ENCODE data around the gene UMODL1.

UMODL1 gene

GRCh38 chr21:42182713-42183371 is 111.7 kb downstream of the UMODL1 start:
- in situ Hi-C loops (cut with MboI; ENCODE audit: low sequenced_read_pairs), result no loop called here
- no peak for DNase-seq (ENCODE audit: low spot score in 2 of 2)
- H3K4me3 ChIP-seq, result no peak overlapping the region
- no peaks in the 10 kb centered on the region for H3K36me3 ChIP-seq (replicated peaks)
- no peaks in the 10 kb centered on the region for H3K27me3 ChIP-seq (ENCODE audit: low read depth)
- no peaks in the 10 kb centered on the region for H3K9me3 ChIP-seq
- no peaks in the 10 kb centered on the region for H3K4me1 ChIP-seq

- Histone ChIP-seq H3K4me3 (no peak overlapping the region), H3K9me3 (no peaks in the 10 kb centered on the region), H3K4me1 (no peaks in the 10 kb centered on the region), H3K36me3 (replicated peaks) (no peaks in the 10 kb centered on the region), H3K27me3 (ENCODE audit: low read depth) (no peaks in the 10 kb centered on the region)
- in situ Hi-C loops (cut with MboI; ENCODE audit: low sequenced_read_pairs), result no loop called here
- no peak for DNase-seq (ENCODE audit: low spot score in 2 of 2)
Observed at GRCh38 chr21:42183374-42184266, 112.5 kb downstream of the UMODL1 start.

GRCh38 chr21:42186591-42186990 is 115.5 kb downstream of the UMODL1 start:
- Histone ChIP-seq H3K27me3 (ENCODE audit: low read depth) (no peaks in the 10 kb centered on the region), H3K9me3 (no peaks in the 10 kb centered on the region), H3K36me3 (replicated peaks) (no peaks in the 10 kb centered on the region), H3K4me3 (no peak overlapping the region), H3K4me1 (no peaks in the 10 kb centered on the region)
- DNase-seq (ENCODE audit: low spot score in 2 of 2), result no peak
- in situ Hi-C loops (cut with MboI; ENCODE audit: low sequenced_read_pairs), result no loop called here

GRCh38 chr21:42187976-42188653 is 117.0 kb downstream of the UMODL1 start:
- in situ Hi-C loops (cut with MboI; ENCODE audit: low sequenced_read_pairs), result no loop called here
- DNase-seq (ENCODE audit: low spot score in 2 of 2), result no peak

GRCh38 chr21:42188663-42189062 is 117.5 kb downstream of the UMODL1 start:
- H3K36me3 ChIP-seq (replicated peaks), result no peaks in the 10 kb centered on the region
- H3K4me1 ChIP-seq, result no peaks in the 10 kb centered on the region
- H3K27me3 ChIP-seq (ENCODE audit: low read depth), result no peaks in the 10 kb centered on the region
- in situ Hi-C loops (cut with MboI; ENCODE audit: low sequenced_read_pairs), result no loop called here
- no peaks in the 10 kb centered on the region for H3K9me3 ChIP-seq
- DNase-seq (ENCODE audit: low spot score in 2 of 2), result no peak
- H3K4me3 ChIP-seq, result no peak overlapping the region

More at GRCh38 chr21:42187976-42188653, 117.0 kb downstream of the UMODL1 start:
- no peaks in the 10 kb centered on the region for H3K4me1 ChIP-seq
- no peak overlapping the region for H3K4me3 ChIP-seq
- H3K9me3 ChIP-seq, result no peaks in the 10 kb centered on the region
- H3K27me3 ChIP-seq (ENCODE audit: low read depth), result no peaks in the 10 kb centered on the region
- H3K36me3 ChIP-seq (replicated peaks), result no peaks in the 10 kb centered on the region

- no peaks in the 10 kb centered on the region for H3K9me3 ChIP-seq
- in situ Hi-C loops (cut with MboI; ENCODE audit: low sequenced_read_pairs), result no loop called here
Observed at GRCh38 chr21:42189431-42189830, 118.3 kb downstream of the UMODL1 start.

GRCh38 chr21:42189860-42190485 is 118.9 kb downstream of the UMODL1 start:
- no peaks in the 10 kb centered on the region for H3K27me3 ChIP-seq (ENCODE audit: low read depth)
- H3K36me3 ChIP-seq (replicated peaks), result no peaks in the 10 kb centered on the region
- no peak for DNase-seq (ENCODE audit: low spot score in 2 of 2)
- in situ Hi-C loops (cut with MboI; ENCODE audit: low sequenced_read_pairs), result no loop called here
- H3K4me3 ChIP-seq, result no peak overlapping the region
- no peaks in the 10 kb centered on the region for H3K4me1 ChIP-seq
- H3K9me3 ChIP-seq, result no peaks in the 10 kb centered on the region

More at GRCh38 chr21:42189431-42189830, 118.3 kb downstream of the UMODL1 start:
- H3K27me3 ChIP-seq (ENCODE audit: low read depth), result no peaks in the 10 kb centered on the region
- H3K4me1 ChIP-seq, result no peaks in the 10 kb centered on the region
- no peak for DNase-seq (ENCODE audit: low spot score in 2 of 2)
- no peaks in the 10 kb centered on the region for H3K36me3 ChIP-seq (replicated peaks)
- H3K4me3 ChIP-seq, result no peak overlapping the region

- in situ Hi-C loops (cut with MboI; ENCODE audit: low sequenced_read_pairs), result no loop called here
- Histone ChIP-seq H3K4me3 (no peak overlapping the region), H3K4me1 (no peaks in the 10 kb centered on the region), H3K27me3 (ENCODE audit: low read depth) (no peaks in the 10 kb centered on the region), H3K36me3 (replicated peaks) (no peaks in the 10 kb centered on the region), H3K9me3 (no peaks in the 10 kb centered on the region)
- no peak for DNase-seq (ENCODE audit: low spot score in 2 of 2)
Observed at GRCh38 chr21:42190486-42190863, 119.4 kb downstream of the UMODL1 start.

GRCh38 chr21:42191064-42191463 is 119.9 kb downstream of the UMODL1 start:
- no peak overlapping the region for H3K4me3 ChIP-seq
- DNase-seq (ENCODE audit: low spot score in 2 of 2), result no peak
- H3K9me3 ChIP-seq, result no peaks in the 10 kb centered on the region
- H3K4me1 ChIP-seq, result no peaks in the 10 kb centered on the region
- H3K36me3 ChIP-seq (replicated peaks), result no peaks in the 10 kb centered on the region
- in situ Hi-C loops (cut with MboI; ENCODE audit: low sequenced_read_pairs), result no loop called here
- no peaks in the 10 kb centered on the region for H3K27me3 ChIP-seq (ENCODE audit: low read depth)

GRCh38 chr21:42191696-42192595 is 120.8 kb downstream of the UMODL1 start:
- H3K27me3 ChIP-seq (ENCODE audit: low read depth), result no peaks in the 10 kb centered on the region
- H3K4me1 ChIP-seq, result no peaks in the 10 kb centered on the region
- in situ Hi-C loops (cut with MboI; ENCODE audit: low sequenced_read_pairs), result no loop called here
- H3K4me3 ChIP-seq, result no peak overlapping the region
- no peak for DNase-seq (ENCODE audit: low spot score in 2 of 2)
- no peaks in the 10 kb centered on the region for H3K9me3 ChIP-seq
- no peaks in the 10 kb centered on the region for H3K36me3 ChIP-seq (replicated peaks)
